ENCODE data around the gene MED23.

Gene MED23

GRCh38 chr6:131627724-131628682, at the start of gene MED23:
TSS of gene MED23 (minus strand) at chr6:131628242. CDS start at chr6:131628049, 193 bp downstream.
- DNase-seq (ENCODE audit: low read depth in 2 of 2), result peak; percentile 85 to 97

GRCh38 chr6:131673184-131673583, 45.1 kb upstream of the MED23 start:
- no peak for DNase-seq (ENCODE audit: low read depth in 2 of 2)

- no peak for DNase-seq (ENCODE audit: low read depth in 2 of 2)
Observed at GRCh38 chr6:131669891-131670290, 41.8 kb upstream of the MED23 start.

GRCh38 chr6:131663578-131664165, 35.6 kb upstream of the MED23 start:
- no peak for DNase-seq (ENCODE audit: low read depth in 2 of 2)

GRCh38 chr6:131660195-131660594, 32.2 kb upstream of the MED23 start:
- DNase-seq (ENCODE audit: low read depth in 2 of 2), result no peak

GRCh38 chr6:131658287-131658686, 30.2 kb upstream of the MED23 start:
- no peak for DNase-seq (ENCODE audit: low read depth in 2 of 2)

GRCh38 chr6:131657630-131658111, 29.6 kb upstream of the MED23 start:
- DNase-seq (ENCODE audit: low read depth in 2 of 2), result no peak

- no peak for DNase-seq (ENCODE audit: low read depth in 2 of 2)
Observed at GRCh38 chr6:131657222-131657621, 29.2 kb upstream of the MED23 start.

GRCh38 chr6:131656667-131657066, 28.6 kb upstream of the MED23 start:
- DNase-seq (ENCODE audit: low read depth in 2 of 2), result no peak

GRCh38 chr6:131655951-131656350, 27.9 kb upstream of the MED23 start:
- no peak for DNase-seq (ENCODE audit: low read depth in 2 of 2)

- no peak for DNase-seq (ENCODE audit: low read depth in 2 of 2)
Observed at GRCh38 chr6:131655387-131655786, 27.3 kb upstream of the MED23 start.

- DNase-seq (ENCODE audit: low read depth in 2 of 2), result no peak
Observed at GRCh38 chr6:131654326-131654725, 26.3 kb upstream of the MED23 start.

- DNase-seq (ENCODE audit: low read depth in 2 of 2), result no peak
Observed at GRCh38 chr6:131652472-131652871, 24.4 kb upstream of the MED23 start.

- no peak for DNase-seq (ENCODE audit: low read depth in 2 of 2)
Observed at GRCh38 chr6:131651782-131652181, 23.7 kb upstream of the MED23 start.

- DNase-seq (ENCODE audit: low read depth in 2 of 2), result no peak
Observed at GRCh38 chr6:131646249-131646670, 18.2 kb upstream of the MED23 start.

GRCh38 chr6:131645846-131646245, 17.8 kb upstream of the MED23 start:
- DNase-seq (ENCODE audit: low read depth in 2 of 2), result no peak

GRCh38 chr6:131644921-131645320, 16.9 kb upstream of the MED23 start:
- DNase-seq (ENCODE audit: low read depth in 2 of 2), result no peak

- no peak for DNase-seq (ENCODE audit: low read depth in 2 of 2)
Observed at GRCh38 chr6:131643855-131644460, 15.9 kb upstream of the MED23 start.

GRCh38 chr6:131642987-131643611, 15.1 kb upstream of the MED23 start:
- no peak for DNase-seq (ENCODE audit: low read depth in 2 of 2)

GRCh38 chr6:131642565-131642964, 14.5 kb upstream of the MED23 start:
- DNase-seq (ENCODE audit: low read depth in 2 of 2), result no peak

GRCh38 chr6:131641554-131641953, 13.5 kb upstream of the MED23 start:
- no peak for DNase-seq (ENCODE audit: low read depth in 2 of 2)

GRCh38 chr6:131640576-131640975, 12.5 kb upstream of the MED23 start:
- no peak for DNase-seq (ENCODE audit: low read depth in 2 of 2)

Measured in stimulated activated CD4-positive, alpha-beta T cell treated with anti-CD3 and anti-CD28 coated beads, Interleukin-1b, Interleukin-23, amount 100 ng/mL, for 1 hour (primary cell).